Keratinocyte (primary cell): ENCODE data around the gene ZNF587B.

Source experiments
- CTCF ChIP-seq, 3 experiments: IDR thresholded peaks in 1 of 3; conservative IDR thresholded peaks in 1 of 3; optimal IDR thresholded peaks in 1 of 3; 2 replicates in 2 of 3; 3 replicates in 1 of 3; pipeline versions ENCODE3 to v1.5.1; 2011; ENCODE audit warnings: low read length in 3 of 3, mild to moderate bottlenecking in 3 of 3, moderate library complexity in 2 of 3, control low read depth in 1 of 3, inconsistent platforms in 1 of 3; ENCODE audit not compliant: insufficient read depth in 2 of 3; ENCODE audit errors: extremely low read depth in 1 of 3
- EZH2 ChIP-seq: IDR thresholded peaks from one replicate; pipeline ENCODE4 v1.6.1; 2012; ENCODE audit warnings: inconsistent platforms, mild to moderate bottlenecking, low read length, moderate library complexity

DNA sequence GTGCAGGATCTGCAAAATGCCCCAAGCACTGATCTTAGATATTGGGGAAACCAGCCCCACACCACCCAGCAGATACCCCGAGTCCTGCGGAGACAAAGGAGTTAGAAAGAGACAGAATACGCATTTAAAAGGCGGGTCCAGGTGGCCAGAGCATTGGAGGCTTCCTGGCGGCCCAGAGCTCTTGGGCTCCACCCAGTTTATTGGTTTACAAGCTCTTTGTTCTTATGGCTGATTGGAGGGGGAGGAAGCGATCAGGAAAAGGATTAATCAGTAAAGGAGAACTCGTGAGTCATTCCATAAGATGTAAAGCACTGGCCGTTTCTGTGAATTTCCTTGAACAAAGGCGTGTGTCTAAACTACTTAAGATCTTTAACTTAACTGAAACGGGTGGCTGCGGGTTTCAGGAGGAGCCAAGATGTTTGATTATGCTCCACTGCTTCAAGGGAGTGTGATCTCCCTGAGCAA, 20.5 kb downstream of the ZNF587B start:
- TF ChIP-seq CTCF (optimal IDR thresholded peaks at IDR 0.05 in 1 of 3, IDR thresholded peaks at IDR 0.05 in 1 of 3, conservative IDR thresholded peaks at IDR 0.05 in 1 of 3; ENCODE audit: extremely low read depth in 1 of 3, insufficient read depth in 2 of 3, low read length in 3 of 3) (no peak), EZH2 (no peak)
